ENCODE data around the gene AP4E1. TPM values are rescaled to one million over a fixed set of nuclear protein-coding genes. Genes with fewer than 3 reads are reported as not detected.

Gene AP4E1
- total RNA-seq, 4 donors from 2014 or later: 9.9 to 13.2 (median 10.6) TPM

- TF ChIP-seq POLR2AphosphoS5 (IDR thresholded peaks at IDR 0.05): no peak
- TF ChIP-seq, protein P1, sequence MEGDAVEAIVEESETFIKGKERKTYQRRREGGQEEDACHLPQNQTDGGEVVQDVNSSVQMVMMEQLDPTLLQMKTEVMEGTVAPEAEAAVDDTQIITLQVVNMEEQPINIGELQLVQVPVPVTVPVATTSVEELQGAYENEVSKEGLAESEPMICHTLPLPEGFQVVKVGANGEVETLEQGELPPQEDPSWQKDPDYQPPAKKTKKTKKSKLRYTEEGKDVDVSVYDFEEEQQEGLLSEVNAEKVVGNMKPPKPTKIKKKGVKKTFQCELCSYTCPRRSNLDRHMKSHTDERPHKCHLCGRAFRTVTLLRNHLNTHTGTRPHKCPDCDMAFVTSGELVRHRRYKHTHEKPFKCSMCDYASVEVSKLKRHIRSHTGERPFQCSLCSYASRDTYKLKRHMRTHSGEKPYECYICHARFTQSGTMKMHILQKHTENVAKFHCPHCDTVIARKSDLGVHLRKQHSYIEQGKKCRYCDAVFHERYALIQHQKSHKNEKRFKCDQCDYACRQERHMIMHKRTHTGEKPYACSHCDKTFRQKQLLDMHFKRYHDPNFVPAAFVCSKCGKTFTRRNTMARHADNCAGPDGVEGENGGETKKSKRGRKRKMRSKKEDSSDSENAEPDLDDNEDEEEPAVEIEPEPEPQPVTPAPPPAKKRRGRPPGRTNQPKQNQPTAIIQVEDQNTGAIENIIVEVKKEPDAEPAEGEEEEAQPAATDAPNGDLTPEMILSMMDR (IDR thresholded peaks at IDR 0.05): no peak
- no peak for TF ChIP-seq POLR2A (IDR thresholded peaks at IDR 0.05; ENCODE audit: low read depth)
- Histone ChIP-seq H3K9me3 (no peaks in the 10 kb centered on the region), H3K4me3 (peak overlapping the region; percentile 42 to 53 (median 46)), H3K27me3 (no peaks in the 10 kb centered on the region), H3K27ac (replicated peaks in 1 of 4) (peak overlapping the region in 2 of 4 donors; percentile 44 to 46), H3K4me1 (peaks cover 2 to 14% (median 11%) of the 10 kb centered on the region in 4 donors), H3K36me3 (no peaks in the 10 kb centered on the region)
- intact Hi-C loops (cut with DNase I): loop anchor here (2.0 to 5.0 kb wide), 2 partner anchors 109 to 202 kb away; partner anchors contain the start of gene SPPL2A
- WGBS: 74% methylated on average over 18 of the region's 19 CpGs
- no peak for DNase-seq (ENCODE audit: extremely low spot score)
These were observed 32.1 kb upstream of the AP4E1 start for GRCh38 chr15:50876260-50876988.

- TF ChIP-seq, protein P1 (IDR thresholded peaks at IDR 0.05): peak in 2 of 3 experiments; percentile 95 to 97
- TF ChIP-seq EP300 (IDR thresholded peaks at IDR 0.05) (no peak), POLR2A (IDR thresholded peaks at IDR 0.05; ENCODE audit: low read depth) (no peak), POLR2AphosphoS5 (IDR thresholded peaks at IDR 0.05) (peak; percentile 57 to 60)
- Histone ChIP-seq H3K27me3 (no peaks in the 10 kb centered on the region), H3K9me3 (no peaks in the 10 kb centered on the region), H3K36me3 (no peaks in the 10 kb centered on the region), H3K4me1 (peaks cover 2 to 14% (median 11%) of the 10 kb centered on the region in 4 donors), H3K27ac (replicated peaks in 1 of 4) (peak overlapping the region in 2 of 4 donors; percentile 44 to 46), H3K4me3 (peak overlapping the region; percentile 42 to 53 (median 46))
- intact Hi-C loops (cut with DNase I): loop anchor here (2.0 to 5.0 kb wide), 2 partner anchors 110 to 202 kb away; partner anchors contain the start of gene SPPL2A
- DNase-seq (ENCODE audit: extremely low spot score): peak; percentile 95
- WGBS: 0% methylated on average over 8 of the region's 8 CpGs
These were observed 31.5 kb upstream of the AP4E1 start for GRCh38 chr15:50876989-50877360.

DNA sequence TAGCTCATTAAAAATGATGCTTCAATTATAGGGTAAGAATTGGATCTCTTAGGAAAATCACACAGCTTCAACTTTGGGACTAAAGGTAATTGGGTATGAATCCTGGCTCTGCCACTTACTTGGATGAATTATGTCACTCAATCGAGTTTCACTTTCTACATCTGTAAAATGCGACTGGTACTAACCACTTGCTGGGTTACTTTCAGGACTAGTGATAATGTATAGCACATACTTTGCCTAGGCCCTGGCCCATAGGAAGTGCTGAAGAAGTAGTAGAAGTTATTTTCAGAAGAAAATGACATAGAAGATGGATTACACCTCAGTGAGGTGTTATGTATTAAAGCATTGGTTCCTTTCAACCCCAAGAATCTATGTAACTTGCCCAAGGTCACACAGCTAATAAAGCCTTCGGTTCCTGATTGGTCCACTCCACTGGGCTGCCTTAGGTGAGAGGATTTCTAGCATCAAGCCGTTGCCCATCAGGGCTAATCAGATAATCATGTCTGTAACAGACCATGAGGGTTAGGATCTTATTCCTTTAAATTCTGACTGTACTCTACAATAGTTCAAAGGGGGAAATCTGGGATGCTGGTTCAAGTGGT is 29.4 kb upstream of the AP4E1 start:
- intact Hi-C loops (cut with DNase I): loop anchor here (5.0 kb wide), 1 partner anchor 112 kb away; the partner anchor contains the start of gene SPPL2A

GRCh38 chr15:50880206-50880605 is 28.3 kb upstream of the AP4E1 start:
- 84% methylated on average over 2 of the region's 2 CpGs for WGBS
- H3K4me1 ChIP-seq: peaks cover 15 to 25% (median 20%) of the 10 kb centered on the region in 4 donors
- TF ChIP-seq EP300 (IDR thresholded peaks at IDR 0.05) (no peak), POLR2AphosphoS5 (IDR thresholded peaks at IDR 0.05) (no peak), POLR2A (IDR thresholded peaks at IDR 0.05; ENCODE audit: low read depth) (no peak)
- TF ChIP-seq, protein P1 (IDR thresholded peaks at IDR 0.05): no peak
- no peak for DNase-seq (ENCODE audit: extremely low spot score)
- no peaks in the 10 kb centered on the region for H3K27me3 ChIP-seq
- intact Hi-C loops (cut with DNase I): no loop called here
- H3K36me3 ChIP-seq: no peaks in the 10 kb centered on the region
- H3K9me3 ChIP-seq: no peaks in the 10 kb centered on the region
- no peak overlapping the region for H3K27ac ChIP-seq (replicated peaks in 1 of 4)
- H3K4me3 ChIP-seq: no peak overlapping the region

More for the DNA sequence above, 29.4 kb upstream of the AP4E1 start:
- WGBS: 79% methylated on average over 4 of the region's 4 CpGs
- no peaks in the 10 kb centered on the region for H3K27me3 ChIP-seq
- H3K27ac ChIP-seq (replicated peaks in 1 of 4): no peak overlapping the region
- no peak for DNase-seq (ENCODE audit: extremely low spot score)
- no peaks in the 10 kb centered on the region for H3K36me3 ChIP-seq
- peaks cover 5 to 17% (median 12%) of the 10 kb centered on the region in 4 donors for H3K4me1 ChIP-seq
- no peaks in the 10 kb centered on the region for H3K9me3 ChIP-seq
- TF ChIP-seq, protein P1 (IDR thresholded peaks at IDR 0.05): no peak
- no peak for TF ChIP-seq POLR2AphosphoS5 (IDR thresholded peaks at IDR 0.05)
- no peak for TF ChIP-seq POLR2A (IDR thresholded peaks at IDR 0.05; ENCODE audit: low read depth)
- TF ChIP-seq EP300 (IDR thresholded peaks at IDR 0.05): no peak
- H3K4me3 ChIP-seq: no peak overlapping the region

Data from esophagus muscularis mucosa (tissue), 4 donors.